SJCRH30 (cell line): ENCODE measurements around the gene ENPP4. TPM values are rescaled to one million over a fixed set of nuclear protein-coding genes. Genes with fewer than 3 reads are reported as not detected.
"Not testable (repeated sequence)": the region's sequence is repeated elsewhere in the genome, so short reads cannot be mapped to it uniquely, and the experiment has no call there.

ENCODE experiments used
- DNase-seq, 2 experiments: peaks; one replicate each; pipeline ENCODE4 v3.0.0-alpha.2; 2015 to 2020
- H3K27ac ChIP-seq: fragments of 250-450 bp; sonication (Bioruptor Pico); 2 replicates; pipeline ENCODE4 v1.5.1; 2020; ENCODE audit warnings: mild to moderate bottlenecking, moderate library complexity
- H3K27me3 ChIP-seq: fragments of 250-450 bp; sonication (Bioruptor Pico); 2 replicates; pipeline ENCODE4 v1.5.1; 2020; ENCODE audit warnings: mild to moderate bottlenecking, moderate library complexity
- H3K36me3 ChIP-seq: fragments of 250-450 bp; sonication (Bioruptor Pico); 2 replicates; pipeline ENCODE4 v1.5.1; 2020; ENCODE audit warnings: mild to moderate bottlenecking, moderate library complexity
- H3K4me1 ChIP-seq: fragments of 250-450 bp; sonication (Bioruptor Pico); 2 replicates; pipeline ENCODE4 v1.5.1; 2020; ENCODE audit warnings: mild to moderate bottlenecking, moderate library complexity
- H3K4me3 ChIP-seq: fragments of 250-450 bp; sonication (Bioruptor Pico); 2 replicates; pipeline ENCODE4 v1.5.1; 2020; ENCODE audit warnings: mild to moderate bottlenecking, moderate library complexity
- H3K9me3 ChIP-seq: fragments of 250-450 bp; sonication (Bioruptor Pico); replicated peaks from 2 replicates; pipeline ENCODE4 v1.5.1; 2020; ENCODE audit warnings: mild to moderate bottlenecking, moderate library complexity
- total RNA-seq: library from RNA; depleted of rRNA; stranded (reverse); fragments of >200 nt; shearing (Covaris generic); gene quantifications from 2 replicates; pipeline ENCODE4 v1.2.3, GENCODE V29; 2014

The ENPP4 gene
- total RNA-seq, 1 experiment from 2014 or later: 0.32 TPM

DNA sequence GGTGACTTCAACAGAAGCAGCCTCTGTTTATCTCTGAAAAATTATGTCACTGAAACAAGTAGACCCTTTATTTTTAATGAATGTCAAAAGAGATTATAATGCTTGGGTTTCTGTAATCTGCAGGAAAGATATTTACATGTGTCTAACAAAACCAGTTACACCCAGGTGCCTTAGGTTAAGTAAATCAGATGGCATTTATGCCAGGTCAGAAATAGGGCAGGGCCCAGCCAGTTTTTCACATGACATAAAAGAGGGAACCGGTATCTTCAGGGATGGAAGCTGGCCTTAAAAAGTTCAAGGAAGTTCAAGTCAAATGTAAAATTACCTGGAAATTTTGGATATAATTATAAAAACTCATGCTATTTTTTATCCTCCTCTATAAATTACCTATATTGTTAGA, 14.2 kb upstream of the ENPP4 start:
- no peaks in the 10 kb centered on the region for H3K4me1 ChIP-seq
- H3K27ac ChIP-seq: no peak overlapping the region
- H3K36me3 ChIP-seq: no peaks in the 10 kb centered on the region
- H3K9me3 ChIP-seq: no peaks in the 10 kb centered on the region
- no peak for DNase-seq
- no peak overlapping the region for H3K4me3 ChIP-seq
- H3K27me3 ChIP-seq: no peaks in the 10 kb centered on the region

DNA sequence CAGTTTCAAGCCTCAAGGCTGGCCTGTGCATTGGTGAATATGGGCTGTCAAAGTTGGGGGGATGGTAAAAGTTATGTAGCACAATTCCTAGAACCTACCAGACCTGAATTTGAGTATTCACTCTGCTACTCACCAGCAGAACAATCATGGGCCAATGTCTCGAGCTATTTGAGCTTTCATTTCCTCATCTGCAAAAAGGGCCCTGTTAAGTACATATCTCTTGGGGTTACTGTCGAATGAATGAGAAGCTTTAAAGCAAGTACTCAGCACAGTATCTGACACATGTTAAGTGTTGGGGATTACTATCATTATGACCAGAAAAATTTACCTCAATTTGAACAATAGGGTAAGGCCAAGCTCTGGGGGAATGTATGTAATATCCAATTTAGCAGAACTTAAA, 13.5 kb upstream of the ENPP4 start:
- DNase-seq: no peak
- H3K4me1 ChIP-seq: no peaks in the 10 kb centered on the region
- no peaks in the 10 kb centered on the region for H3K9me3 ChIP-seq
- no peaks in the 10 kb centered on the region for H3K27me3 ChIP-seq
- H3K4me3 ChIP-seq: no peak overlapping the region
- no peaks in the 10 kb centered on the region for H3K36me3 ChIP-seq
- no peak overlapping the region for H3K27ac ChIP-seq

DNA sequence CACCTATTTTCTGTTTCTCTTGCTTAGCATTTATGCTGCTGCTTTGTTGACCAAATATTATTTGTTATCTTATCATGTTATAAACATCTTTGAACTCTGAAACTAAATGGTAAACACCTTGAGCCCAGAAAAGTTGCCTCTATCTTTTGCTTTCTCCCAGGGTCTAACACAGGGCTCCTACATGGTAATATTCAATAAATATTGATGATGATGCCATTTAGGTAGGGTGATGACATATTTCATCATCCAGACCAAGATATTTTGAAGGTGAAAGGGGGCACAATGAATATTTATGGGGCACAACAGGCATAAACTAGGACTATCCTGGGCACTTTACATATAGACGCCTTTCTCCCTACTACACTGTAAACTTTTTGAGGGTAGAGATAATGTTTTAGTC, 11.6 kb upstream of the ENPP4 start:
- Histone ChIP-seq H3K4me3 (no peak overlapping the region), H3K36me3 (no peaks in the 10 kb centered on the region), H3K9me3 (no peaks in the 10 kb centered on the region), H3K27ac (no peak overlapping the region), H3K4me1 (no peaks in the 10 kb centered on the region), H3K27me3 (no peaks in the 10 kb centered on the region)
- DNase-seq: no peak

DNA sequence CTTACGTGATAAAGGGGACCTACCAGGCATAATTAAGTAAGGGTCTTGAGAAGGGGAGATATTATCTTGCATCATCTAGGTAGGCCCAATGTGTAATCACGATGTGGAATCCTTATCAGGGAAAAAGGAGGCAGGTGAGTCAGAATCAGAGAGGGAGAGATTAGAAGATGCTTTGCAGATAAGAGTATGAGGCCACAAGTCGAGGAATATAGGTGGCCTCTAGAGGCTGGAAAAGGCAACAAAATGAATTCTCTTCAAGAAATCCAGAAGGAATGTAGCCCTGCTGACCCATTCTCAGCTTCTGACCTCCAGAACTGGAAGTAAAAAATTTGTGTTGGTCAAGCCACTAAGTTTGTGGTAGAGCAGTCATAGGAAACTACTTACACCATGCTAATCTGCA, 11.0 kb upstream of the ENPP4 start:
- DNase-seq: no peak
- Histone ChIP-seq H3K4me3 (no peak overlapping the region), H3K27ac (no peak overlapping the region), H3K27me3 (no peaks in the 10 kb centered on the region), H3K9me3 (no peaks in the 10 kb centered on the region), H3K4me1 (no peaks in the 10 kb centered on the region), H3K36me3 (no peaks in the 10 kb centered on the region)

DNA sequence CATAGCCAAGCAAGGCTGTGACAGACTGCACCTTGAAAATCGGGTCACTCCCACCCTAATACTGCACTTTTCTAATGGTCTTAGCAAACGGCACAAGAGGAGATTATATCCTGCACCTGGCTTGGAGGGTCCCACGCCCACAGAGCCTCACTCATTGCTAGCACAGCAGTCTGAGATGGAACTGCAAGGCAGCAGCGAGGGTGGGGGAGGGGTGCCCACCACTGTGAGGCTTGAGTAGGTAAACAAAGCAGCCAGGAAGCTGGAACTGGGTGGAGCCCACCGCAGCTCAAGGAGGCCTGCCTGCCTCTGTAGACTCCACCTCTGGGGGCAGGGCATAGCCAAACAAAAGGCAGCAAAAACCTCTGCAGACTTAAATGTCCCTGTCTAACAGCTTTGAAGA, 10.1 kb upstream of the ENPP4 start:
- not testable (repeated sequence) for H3K36me3 ChIP-seq, H3K27ac ChIP-seq, H3K9me3 ChIP-seq, H3K4me3 ChIP-seq, DNase-seq, H3K4me1 ChIP-seq, H3K27me3 ChIP-seq

DNA sequence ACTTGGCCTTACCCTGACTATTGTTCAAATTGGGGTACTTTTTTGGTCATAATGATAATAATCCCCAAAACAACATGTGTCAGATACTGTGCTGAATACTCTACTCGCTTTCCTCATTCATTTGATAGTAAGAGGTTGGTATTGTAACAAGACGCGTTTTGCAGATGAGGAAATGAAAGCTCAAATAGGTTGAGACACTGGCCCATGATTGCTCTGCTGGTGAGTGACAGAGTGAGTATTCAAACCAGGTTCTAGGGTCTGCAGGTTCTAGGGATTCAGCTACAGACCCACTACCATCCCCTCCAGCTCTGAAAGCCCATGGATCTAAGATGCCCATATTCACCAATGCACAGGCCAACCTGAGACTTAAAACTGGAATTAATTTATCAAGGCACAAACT, 1.3 kb upstream of the ENPP4 start:
- no peak overlapping the region for H3K27ac ChIP-seq
- no peak overlapping the region for H3K4me3 ChIP-seq
- no peaks in the 10 kb centered on the region for H3K9me3 ChIP-seq
- H3K36me3 ChIP-seq: no peaks in the 10 kb centered on the region
- no peaks in the 10 kb centered on the region for H3K4me1 ChIP-seq
- H3K27me3 ChIP-seq: no peaks in the 10 kb centered on the region
- no peak for DNase-seq

DNA sequence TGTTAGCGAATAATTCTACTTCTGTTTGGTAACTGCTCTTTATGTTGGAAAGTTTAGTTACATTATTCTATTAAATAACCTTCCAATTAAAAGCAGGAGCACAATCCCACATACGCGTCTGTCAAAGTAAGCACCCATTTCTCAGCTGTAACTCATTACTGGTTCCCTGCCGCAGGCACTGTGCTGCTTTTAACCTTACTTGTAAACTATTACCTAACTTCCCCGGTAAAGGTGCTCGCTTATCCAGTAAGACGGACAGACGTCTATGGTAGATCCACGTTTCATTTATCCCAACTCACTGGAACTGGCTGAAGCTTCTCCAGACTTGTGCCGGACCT, 529 bp upstream of the ENPP4 start:
- Histone ChIP-seq H3K27me3 (no peaks in the 10 kb centered on the region), H3K36me3 (no peaks in the 10 kb centered on the region), H3K9me3 (no peaks in the 10 kb centered on the region), H3K4me1 (no peaks in the 10 kb centered on the region), H3K27ac (no peak overlapping the region), H3K4me3 (no peak overlapping the region)
- DNase-seq: no peak

DNA sequence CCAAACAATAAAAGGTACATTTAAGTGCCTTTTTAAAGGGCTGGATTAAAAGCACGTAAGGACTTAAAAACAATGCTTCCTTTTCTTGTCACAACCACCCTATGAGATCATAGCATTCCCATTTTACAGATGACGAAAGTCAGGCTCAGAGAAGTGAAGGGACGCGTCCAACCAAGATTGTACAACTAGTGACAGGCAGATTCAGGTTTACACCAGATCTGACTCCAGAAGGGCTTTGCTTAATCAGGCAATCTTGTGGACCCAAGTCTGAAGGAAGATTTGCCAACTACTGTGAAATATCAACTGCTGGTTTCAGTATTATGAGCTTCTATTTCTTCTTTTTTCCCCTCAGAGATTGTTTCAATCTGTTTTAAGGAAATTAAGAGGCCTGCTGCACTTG, 877 bp downstream of the ENPP4 start:
- H3K4me1 ChIP-seq: no peaks in the 10 kb centered on the region
- H3K27me3 ChIP-seq: no peaks in the 10 kb centered on the region
- no peaks in the 10 kb centered on the region for H3K9me3 ChIP-seq
- H3K4me3 ChIP-seq: no peak overlapping the region
- no peak overlapping the region for H3K27ac ChIP-seq
- H3K36me3 ChIP-seq: no peaks in the 10 kb centered on the region
- no peak for DNase-seq

DNA sequence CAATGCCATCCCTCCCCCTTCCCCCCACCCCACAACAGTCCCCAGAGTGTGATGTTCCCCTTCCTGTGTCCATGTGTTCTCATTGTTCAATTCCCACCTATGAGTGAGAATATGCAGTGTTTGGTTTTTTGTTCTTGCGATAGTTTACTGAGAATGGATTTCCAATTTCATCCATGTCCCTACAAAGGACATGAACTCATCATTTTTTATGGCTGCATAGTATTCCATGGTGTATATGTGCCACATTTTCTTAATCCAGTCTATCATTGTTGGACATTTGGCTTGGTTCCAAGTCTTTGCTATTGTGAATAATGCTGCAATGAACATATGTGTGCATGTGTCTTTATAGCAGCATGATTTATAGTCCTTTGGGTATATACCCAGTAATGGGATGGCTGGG, 1.5 kb downstream of the ENPP4 start:
- H3K27ac ChIP-seq, H3K9me3 ChIP-seq, H3K4me1 ChIP-seq, H3K27me3 ChIP-seq, DNase-seq, H3K4me3 ChIP-seq, H3K36me3 ChIP-seq: not testable (repeated sequence)

DNA sequence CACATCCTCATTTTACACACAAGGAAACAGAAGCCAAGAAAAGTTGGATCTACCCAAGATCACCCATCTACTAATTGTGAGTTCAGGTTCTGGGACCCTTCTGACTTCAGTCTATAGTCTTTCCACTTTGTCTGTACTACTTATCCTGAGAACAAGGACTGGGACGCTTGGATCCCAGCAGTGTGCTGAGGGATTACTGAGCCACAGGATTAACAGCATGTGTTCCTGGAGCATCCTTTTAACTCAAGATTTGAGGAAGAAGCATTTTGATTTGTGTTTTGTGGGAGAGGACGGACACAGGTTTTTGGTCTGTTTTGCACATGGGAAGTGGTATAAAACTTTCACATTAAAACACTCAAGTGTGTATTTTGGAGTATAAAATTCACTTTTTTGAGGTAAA, 4.4 kb downstream of the ENPP4 start:
- Histone ChIP-seq H3K27ac (no peak overlapping the region), H3K27me3 (no peaks in the 10 kb centered on the region), H3K4me3 (no peak overlapping the region), H3K4me1 (no peaks in the 10 kb centered on the region), H3K9me3 (no peaks in the 10 kb centered on the region; the same call in 1 of the 2 replicates), H3K36me3 (no peaks in the 10 kb centered on the region)
- DNase-seq: no peak

DNA sequence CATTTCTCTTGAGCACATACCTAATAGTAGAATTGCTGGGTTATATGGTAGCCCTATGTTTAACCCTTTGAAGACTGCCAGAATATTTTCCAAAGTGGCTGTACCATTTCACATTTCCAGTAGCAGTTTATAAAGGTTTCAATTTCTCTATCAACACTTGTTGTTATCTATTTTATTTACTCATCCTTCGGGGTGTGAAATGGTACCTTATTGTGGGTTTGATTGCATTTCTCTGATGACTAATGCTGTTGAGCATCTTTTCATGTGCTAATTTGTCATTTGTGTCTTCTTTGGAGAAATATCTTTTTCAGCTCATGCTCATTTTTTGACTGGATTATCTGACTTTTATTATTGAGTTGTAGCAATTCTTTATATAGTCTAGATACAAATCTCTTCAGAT, 5.4 kb downstream of the ENPP4 start:
- no peaks in the 10 kb centered on the region for H3K27me3 ChIP-seq

DNA sequence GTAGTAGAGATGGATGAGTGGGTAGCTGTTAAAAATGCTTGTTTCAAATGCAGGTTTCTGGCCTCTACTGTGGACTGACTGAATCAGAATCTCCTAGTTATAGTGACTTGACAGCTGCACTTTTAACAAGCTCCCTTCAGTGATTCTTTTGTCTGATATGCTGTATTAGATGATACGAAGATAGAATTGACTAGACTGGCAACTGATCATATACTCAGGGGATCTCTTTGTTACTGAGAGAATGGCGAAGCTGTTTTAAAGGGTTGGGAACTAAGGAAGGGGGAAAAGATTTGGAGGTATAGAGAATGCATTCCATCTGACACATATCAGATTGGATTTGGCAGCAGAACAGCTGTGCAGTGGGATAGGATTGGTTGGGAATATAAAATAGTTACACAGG, 7.0 kb downstream of the ENPP4 start:
- no peak overlapping the region for H3K27ac ChIP-seq

More for the DNA sequence above, 5.4 kb downstream of the ENPP4 start:
- H3K4me3 ChIP-seq: no peak overlapping the region
- no peaks in the 10 kb centered on the region; the same call in 1 of the 2 replicates for H3K9me3 ChIP-seq
- DNase-seq: no peak
- no peaks in the 10 kb centered on the region for H3K36me3 ChIP-seq
- H3K27ac ChIP-seq: no peak overlapping the region
- H3K4me1 ChIP-seq: no peaks in the 10 kb centered on the region

DNA sequence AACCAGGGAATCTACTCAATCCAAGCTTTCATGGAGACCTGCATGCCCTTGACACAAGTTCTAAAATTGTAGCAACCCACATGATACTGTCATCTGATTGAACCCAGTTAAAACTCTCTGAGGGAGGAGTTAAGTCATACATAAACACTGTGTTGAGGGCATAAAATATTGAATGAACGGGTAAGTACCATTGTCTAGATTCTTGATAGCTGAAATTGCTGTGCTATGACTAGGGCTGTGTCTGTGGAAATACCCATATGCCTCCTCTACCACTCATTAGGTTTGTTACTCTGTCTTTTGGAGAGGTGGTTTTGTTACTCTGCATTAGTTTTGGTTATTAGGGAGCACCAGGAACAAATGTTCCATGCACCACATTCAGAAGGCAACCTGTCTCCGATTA, 7.6 kb downstream of the ENPP4 start:
- Histone ChIP-seq H3K4me3 (no peak overlapping the region), H3K9me3 (no peaks in the 10 kb centered on the region; the same call in 1 of the 2 replicates), H3K27ac (no peak overlapping the region), H3K27me3 (no peaks in the 10 kb centered on the region), H3K36me3 (no peaks in the 10 kb centered on the region), H3K4me1 (no peaks in the 10 kb centered on the region)
- DNase-seq: no peak

More for the DNA sequence above, 7.0 kb downstream of the ENPP4 start:
- Histone ChIP-seq H3K4me3 (no peak overlapping the region), H3K36me3 (no peaks in the 10 kb centered on the region), H3K9me3 (no peaks in the 10 kb centered on the region; the same call in 1 of the 2 replicates), H3K4me1 (no peaks in the 10 kb centered on the region), H3K27me3 (no peaks in the 10 kb centered on the region)
- DNase-seq: no peak

DNA sequence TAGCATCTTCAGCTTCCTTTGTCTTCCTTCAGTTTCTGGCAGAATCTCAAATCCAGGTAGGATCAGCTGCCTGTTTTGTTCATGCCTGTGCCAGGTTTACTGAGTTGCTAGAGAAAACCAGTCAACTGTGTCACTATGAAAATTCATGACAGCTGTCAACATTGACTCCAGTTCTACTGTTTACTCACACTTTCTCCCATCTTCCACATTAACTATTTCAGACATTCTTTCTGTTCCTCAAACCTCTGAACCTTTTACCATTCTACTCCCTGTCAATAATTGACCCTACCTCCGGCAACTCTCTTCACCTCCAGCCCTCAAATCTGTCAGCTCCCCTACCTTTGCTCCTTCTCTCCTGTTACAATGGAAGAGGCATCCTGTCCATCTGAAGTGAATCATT, 8.5 kb downstream of the ENPP4 start:
- DNase-seq: no peak
- H3K27me3 ChIP-seq: no peaks in the 10 kb centered on the region
- H3K27ac ChIP-seq: no peak overlapping the region
- no peaks in the 10 kb centered on the region for H3K4me1 ChIP-seq
- H3K36me3 ChIP-seq: no peaks in the 10 kb centered on the region
- no peaks in the 10 kb centered on the region; the same call in 1 of the 2 replicates for H3K9me3 ChIP-seq
- no peak overlapping the region for H3K4me3 ChIP-seq

DNA sequence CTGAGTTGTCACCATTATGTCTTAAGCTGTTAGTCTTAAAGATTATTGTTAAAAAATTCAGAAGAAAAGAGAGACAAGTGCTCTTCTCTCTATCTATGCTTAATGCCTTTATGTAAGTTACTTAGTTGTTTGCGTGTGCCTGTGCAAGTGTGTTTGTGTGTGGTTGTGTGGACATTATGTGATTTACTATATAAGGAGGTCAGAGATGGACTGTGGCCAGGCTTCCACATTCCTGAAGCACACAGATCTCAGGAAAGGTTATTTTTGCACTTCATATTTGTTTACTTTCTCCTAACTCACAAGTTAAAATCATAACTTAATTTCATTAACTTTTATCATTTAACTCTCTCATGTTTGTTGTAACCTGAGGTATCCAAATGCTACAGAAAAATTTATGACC, 14.5 kb downstream of the ENPP4 start:
- no peaks in the 10 kb centered on the region for H3K4me1 ChIP-seq
- no peak overlapping the region for H3K4me3 ChIP-seq
- no peak overlapping the region for H3K27ac ChIP-seq
- no peaks in the 10 kb centered on the region for H3K36me3 ChIP-seq
- no peaks in the 10 kb centered on the region for H3K27me3 ChIP-seq
- H3K9me3 ChIP-seq: no peaks in the 10 kb centered on the region
- no peak for DNase-seq

DNA sequence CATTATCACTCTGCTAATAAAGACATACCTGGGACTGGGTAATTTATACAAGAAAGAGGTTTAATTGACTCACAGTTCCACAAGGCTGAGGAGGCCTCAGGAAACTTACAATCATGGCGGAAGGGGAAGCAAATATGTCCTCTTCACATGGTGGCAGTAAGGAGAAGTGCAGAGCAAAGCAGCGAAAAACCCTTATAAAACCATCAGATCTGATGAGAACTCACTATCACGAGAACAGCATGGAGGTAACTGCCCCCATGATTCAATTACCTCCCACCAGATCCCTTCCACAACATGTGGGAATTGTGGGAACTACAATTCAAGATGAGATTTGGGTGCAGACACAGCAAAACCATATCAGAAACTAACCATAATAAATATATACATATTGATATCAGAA, 19.3 kb downstream of the ENPP4 start:
- H3K4me3 ChIP-seq, DNase-seq, H3K27ac ChIP-seq, H3K27me3 ChIP-seq, H3K4me1 ChIP-seq, H3K9me3 ChIP-seq, H3K36me3 ChIP-seq: not testable (repeated sequence)

DNA sequence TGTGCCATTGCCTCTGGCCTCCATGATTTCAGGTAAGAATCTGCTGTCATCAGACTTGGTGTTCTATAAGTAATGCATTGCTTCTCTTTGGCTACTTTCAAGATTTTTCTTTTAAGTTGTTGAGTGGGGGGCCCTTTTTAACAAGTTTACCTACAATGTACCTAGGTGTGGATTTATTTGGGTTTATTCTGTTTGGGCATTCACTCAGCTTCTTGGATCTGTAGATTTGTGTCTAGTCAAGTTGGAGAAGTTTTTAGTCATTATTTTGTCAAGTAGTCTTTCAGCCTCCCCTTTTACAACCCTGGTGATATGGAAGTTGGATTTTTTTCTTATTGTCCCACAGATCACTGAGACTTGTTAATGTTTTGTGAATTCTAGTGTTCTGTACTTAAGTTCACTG, 26.9 kb downstream of the ENPP4 start:
- H3K27ac ChIP-seq: no peak overlapping the region
- H3K27me3 ChIP-seq: no peaks in the 10 kb centered on the region
- H3K4me3 ChIP-seq: no peak overlapping the region
- H3K36me3 ChIP-seq: no peaks in the 10 kb centered on the region
- no peaks in the 10 kb centered on the region for H3K4me1 ChIP-seq
- no peaks in the 10 kb centered on the region for H3K9me3 ChIP-seq
- no peak for DNase-seq
